ENCODE data around the gene ZP3. TPM values are rescaled to one million over a fixed set of nuclear protein-coding genes. Genes with fewer than 3 reads are reported as not detected.

Gene ZP3
- total and polyA plus RNA-seq, 10 of the 15 experiments (the other 5 are each of a cell fraction or from before 2014, with no cell fraction given) = 0.39 to 5.1 (median 2.5) TPM

GRCh38 chr7:76380623-76380966 is 44.2 kb upstream of the ZP3 start:
- FAIRE-seq = no peak
- intact Hi-C loops (cut with micrococcal nuclease; ENCODE audit: unreplicated experiment) = no loop called here
- H3K79me2 ChIP-seq (ENCODE audit: control insufficient read depth, insufficient read depth, low read length) = no peaks in the 10 kb centered on the region
- DNase-seq (ENCODE audit: low read depth, low spot score) = no peak
- ATAC-seq = no peak
- no peaks in the 10 kb centered on the region for H3K36me3 ChIP-seq (ENCODE audit: control insufficient read depth in 2 of 2, insufficient read depth in 2 of 2, low read length in 1 of 2)
- H3K4me2 ChIP-seq (ENCODE audit: control insufficient read depth, insufficient read depth) = peak overlapping the region; percentile 94
- no peak for TF ChIP-seq MXI1 (IDR thresholded peaks at IDR 0.05; ENCODE audit: low read depth, low read length)
- TF ChIP-seq ZNF384 (IDR thresholded peaks at IDR 0.05; ENCODE audit: borderline replicate concordance, low read depth, low read length) = no peak
- no peak for TF ChIP-seq KAT2A (conservative IDR thresholded peaks at IDR 0.05; ENCODE audit: control insufficient read depth, low read depth, low read length)
- TF ChIP-seq HDGF (IDR thresholded peaks at IDR 0.05) = no peak
- no peak for TF ChIP-seq SUPT20H (IDR thresholded peaks at IDR 0.05; ENCODE audit: borderline replicate concordance, control insufficient read depth, low read depth, low read length)
- TF ChIP-seq, protein P1, sequence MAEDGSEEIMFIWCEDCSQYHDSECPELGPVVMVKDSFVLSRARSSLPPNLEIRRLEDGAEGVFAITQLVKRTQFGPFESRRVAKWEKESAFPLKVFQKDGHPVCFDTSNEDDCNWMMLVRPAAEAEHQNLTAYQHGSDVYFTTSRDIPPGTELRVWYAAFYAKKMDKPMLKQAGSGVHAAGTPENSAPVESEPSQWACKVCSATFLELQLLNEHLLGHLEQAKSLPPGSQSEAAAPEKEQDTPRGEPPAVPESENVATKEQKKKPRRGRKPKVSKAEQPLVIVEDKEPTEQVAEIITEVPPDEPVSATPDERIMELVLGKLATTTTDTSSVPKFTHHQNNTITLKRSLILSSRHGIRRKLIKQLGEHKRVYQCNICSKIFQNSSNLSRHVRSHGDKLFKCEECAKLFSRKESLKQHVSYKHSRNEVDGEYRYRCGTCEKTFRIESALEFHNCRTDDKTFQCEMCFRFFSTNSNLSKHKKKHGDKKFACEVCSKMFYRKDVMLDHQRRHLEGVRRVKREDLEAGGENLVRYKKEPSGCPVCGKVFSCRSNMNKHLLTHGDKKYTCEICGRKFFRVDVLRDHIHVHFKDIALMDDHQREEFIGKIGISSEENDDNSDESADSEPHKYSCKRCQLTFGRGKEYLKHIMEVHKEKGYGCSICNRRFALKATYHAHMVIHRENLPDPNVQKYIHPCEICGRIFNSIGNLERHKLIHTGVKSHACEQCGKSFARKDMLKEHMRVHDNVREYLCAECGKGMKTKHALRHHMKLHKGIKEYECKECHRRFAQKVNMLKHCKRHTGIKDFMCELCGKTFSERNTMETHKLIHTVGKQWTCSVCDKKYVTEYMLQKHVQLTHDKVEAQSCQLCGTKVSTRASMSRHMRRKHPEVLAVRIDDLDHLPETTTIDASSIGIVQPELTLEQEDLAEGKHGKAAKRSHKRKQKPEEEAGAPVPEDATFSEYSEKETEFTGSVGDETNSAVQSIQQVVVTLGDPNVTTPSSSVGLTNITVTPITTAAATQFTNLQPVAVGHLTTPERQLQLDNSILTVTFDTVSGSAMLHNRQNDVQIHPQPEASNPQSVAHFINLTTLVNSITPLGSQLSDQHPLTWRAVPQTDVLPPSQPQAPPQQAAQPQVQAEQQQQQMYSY (CRISPR knock-in tag; IDR thresholded peaks at IDR 0.05) = no peak
- H3K9ac ChIP-seq (ENCODE audit: control insufficient read depth, insufficient read depth, low read length) = no peak overlapping the region
- 92% methylated on average over 7 of the region's 7 CpGs for WGBS (ENCODE audit: insufficient coverage, insufficient replicate concordance, low lambda C conversion rate, missing lambda C conversion rate)
- peak overlapping the region; percentile 91; the same call in 1 of the 2 replicates for H2AFZ ChIP-seq (ENCODE audit: control insufficient read depth, low read depth, low read length)
- H3K27ac ChIP-seq (ENCODE audit: control insufficient read depth, insufficient read depth) = no peak overlapping the region
- ChIA-PET RAD21 (ENCODE audit: unreplicated experiment) (no interaction called here), SMC1A (ENCODE audit: uncharacterized antibody, unreplicated experiment) (interaction anchor here (1.0 kb wide), 1 partner anchor 16 kb away, joined by 3 read pairs; no protein-coding TSS in a partner anchor), CTCF (interaction anchor here (1.1 kb wide), 1 partner anchor 16 kb away, joined by 3 read pairs; no protein-coding TSS in a partner anchor), POLR2A (no interaction called here)
- no peaks in the 10 kb centered on the region for H3K27me3 ChIP-seq (replicated peaks in 1 of 2; ENCODE audit: control insufficient read depth in 2 of 2, insufficient read depth in 2 of 2, low read length in 1 of 2)
- H3K9me3 ChIP-seq (replicated peaks; ENCODE audit: control insufficient read depth, insufficient read depth, low read length) = no peaks in the 10 kb centered on the region
- peaks cover 3% of the 10 kb centered on the region for H3K4me1 ChIP-seq (ENCODE audit: control insufficient read depth, insufficient read depth, low read length)
- BruUV-seq (replicated peaks) = no TSS peak
- no peaks in the 10 kb centered on the region for H4K20me1 ChIP-seq (ENCODE audit: control insufficient read depth, insufficient read depth)
- in situ Hi-C loops (cut with MboI) = no loop called here
- H3K4me3 ChIP-seq = peak overlapping the region; percentile 62; the same call in 1 of the 2 replicates

Data from GM12878 (cell line).